Muscle of leg (tissue), 11 donors: ENCODE measurements around the gene COPS7A. TPM values are rescaled to one million over a fixed set of nuclear protein-coding genes. Genes with fewer than 3 reads are reported as not detected.

Experiments used
- DNase-seq: peaks from one replicate; pipeline ENCODE4 v3.0.0; 2013
- H3K27ac ChIP-seq: one replicate; pipeline ENCODE4 v1.5.1; 2013; ENCODE audit warnings: mild to moderate bottlenecking, low read length, control low read depth
- H3K27me3 ChIP-seq: one replicate; pipeline ENCODE4 v1.6.1; 2013; ENCODE audit warnings: low read length; ENCODE audit not compliant: control insufficient read depth, insufficient read depth
- H3K36me3 ChIP-seq: one replicate; pipeline ENCODE4 v1.6.1; 2013; ENCODE audit warnings: low read length; ENCODE audit not compliant: control insufficient read depth, insufficient read depth
- H3K4me1 ChIP-seq: one replicate; pipeline ENCODE4 v1.6.1; 2013; ENCODE audit warnings: low read length; ENCODE audit not compliant: control insufficient read depth, insufficient read depth
- H3K4me3 ChIP-seq: one replicate; pipeline ENCODE4 v1.5.1; 2013; ENCODE audit warnings: low read length, control low read depth
- H3K9me3 ChIP-seq: replicated peaks from 2 replicates; pipeline ENCODE4 v1.6.1; 2013; ENCODE audit warnings: low read depth, low read length; ENCODE audit not compliant: control insufficient read depth
- WGBS: methylation state at CpG from one replicate; pipeline ENCODE4 v1.1.5; 2013; ENCODE audit warnings: missing lambda C conversion rate; ENCODE audit not compliant: insufficient coverage; 5-methylcytosine and 5-hydroxymethylcytosine counted together
- polyA plus RNA-seq, 8 donors: library from polyadenylated mRNA; unstranded; fragments of 120-200 nt; gene quantifications; one replicate each; pipeline versions ENCODE4 v1.2.1 to v1.2.3, GENCODE V29; 2013; ENCODE audit warnings: inconsistent platforms in 1 of 8, low replicate concordance in 1 of 8; ENCODE audit not compliant: insufficient read length in 8 of 8, insufficient read depth in 1 of 8
- total RNA-seq: library from RNA; stranded (reverse); fragments of 120-200 nt; gene quantifications from one replicate; pipeline ENCODE4 v1.2.4, GENCODE V29; 2013

The COPS7A gene
- total and polyA plus RNA-seq, 9 donors, result 53.6 to 68.7 (median 64.3) TPM

DNA sequence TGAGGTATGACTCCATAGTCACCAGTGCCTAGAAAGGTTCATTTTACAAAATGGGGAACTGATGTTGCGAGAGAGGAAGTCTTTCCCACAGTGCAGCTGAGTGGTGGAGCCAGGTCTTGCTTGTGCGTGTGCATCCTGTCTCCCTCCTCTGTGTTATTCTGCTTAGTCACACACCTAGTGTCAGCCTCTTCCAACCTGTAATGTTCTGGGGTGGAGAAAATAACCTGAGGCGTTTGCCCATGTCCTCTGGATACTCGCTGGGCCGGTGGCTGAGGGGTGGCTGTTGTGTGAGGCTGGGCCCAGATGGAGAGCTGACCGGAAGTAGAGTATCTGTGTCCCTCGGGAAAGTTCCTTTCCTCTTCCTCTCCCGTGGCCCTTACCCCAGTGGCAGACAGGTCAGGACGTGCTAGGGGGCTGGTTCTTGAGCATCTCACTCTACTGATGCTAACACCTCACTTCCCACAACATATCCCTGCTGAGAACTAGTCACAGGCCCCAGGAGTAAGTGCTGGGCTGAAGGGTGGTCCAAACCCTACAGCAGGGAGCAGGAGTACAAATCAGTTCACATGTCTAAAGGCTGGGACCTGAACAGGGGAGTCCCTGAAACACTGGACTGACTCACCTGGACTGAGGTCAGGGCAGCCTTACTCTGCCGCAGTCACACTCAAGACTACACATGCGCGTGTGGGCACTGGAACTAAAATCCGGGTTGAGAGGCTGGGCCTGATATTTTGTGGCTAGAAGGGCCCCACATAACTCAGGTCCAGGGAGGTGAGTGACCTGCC lies 22.1 kb downstream of the COPS7A start:
- 60% methylated on average over 1 of the region's 13 CpGs for WGBS

DNA sequence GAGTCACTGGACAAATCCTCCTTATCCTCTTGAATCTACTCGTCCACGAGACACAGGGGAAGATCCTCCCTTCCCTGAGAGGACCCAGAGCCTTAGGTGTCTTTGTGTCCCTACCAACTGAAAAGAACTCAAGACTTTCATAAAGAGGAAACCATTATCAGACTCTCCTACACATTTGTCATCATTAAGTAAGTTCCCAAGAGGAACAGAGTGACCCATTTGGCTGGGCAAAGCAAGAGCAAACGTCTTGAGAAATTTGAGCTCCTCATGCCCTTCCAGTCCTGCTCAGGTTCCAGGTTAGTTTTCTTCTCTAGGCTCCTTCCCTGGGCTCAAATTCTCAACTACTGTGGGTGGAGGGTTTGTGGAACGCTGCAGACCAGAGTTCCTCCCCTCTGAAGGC lies 23.4 kb downstream of the COPS7A start:
- Histone ChIP-seq H3K4me3 (no peak overlapping the region), H3K9me3 (no peaks in the 10 kb centered on the region), H3K36me3 (peaks cover 72% of the 10 kb centered on the region), H3K4me1 (peaks cover 14% of the 10 kb centered on the region), H3K27me3 (no peaks in the 10 kb centered on the region), H3K27ac (no peak overlapping the region)
- WGBS, result 77% methylated on average over 3 of the region's 4 CpGs
- DNase-seq, result no peak

More for the DNA sequence above, 22.1 kb downstream of the COPS7A start:
- DNase-seq, result peak; percentile 33
- no peaks in the 10 kb centered on the region for H3K9me3 ChIP-seq
- peaks cover 4% of the 10 kb centered on the region for H3K4me1 ChIP-seq
- peaks cover 60% of the 10 kb centered on the region for H3K36me3 ChIP-seq
- no peak overlapping the region for H3K4me3 ChIP-seq
- H3K27ac ChIP-seq, result no peak overlapping the region
- H3K27me3 ChIP-seq, result no peaks in the 10 kb centered on the region

DNA sequence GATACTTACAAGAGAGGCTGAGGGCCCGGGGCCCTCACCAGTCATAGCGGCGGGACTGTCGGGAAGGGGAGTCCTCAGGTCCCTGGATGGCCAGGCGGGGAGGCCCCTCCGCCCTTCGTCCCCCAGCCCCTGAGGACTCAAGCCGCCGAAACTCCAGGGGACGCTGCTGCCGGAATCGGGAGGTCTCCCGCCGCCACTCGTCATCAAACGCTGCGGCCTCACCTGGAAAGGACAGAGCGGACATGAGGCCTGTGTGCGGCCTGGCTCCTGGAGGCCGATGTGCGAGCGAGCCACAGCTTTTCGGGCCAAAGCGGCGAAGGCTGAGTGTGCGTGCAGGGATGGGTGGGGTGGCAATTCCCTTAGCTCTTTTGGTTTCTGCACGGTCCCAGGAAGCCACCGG lies 24.9 kb downstream of the COPS7A start:
- WGBS, result 88% methylated on average over 23 of the region's 28 CpGs
- peaks cover 72% of the 10 kb centered on the region for H3K36me3 ChIP-seq

DNA sequence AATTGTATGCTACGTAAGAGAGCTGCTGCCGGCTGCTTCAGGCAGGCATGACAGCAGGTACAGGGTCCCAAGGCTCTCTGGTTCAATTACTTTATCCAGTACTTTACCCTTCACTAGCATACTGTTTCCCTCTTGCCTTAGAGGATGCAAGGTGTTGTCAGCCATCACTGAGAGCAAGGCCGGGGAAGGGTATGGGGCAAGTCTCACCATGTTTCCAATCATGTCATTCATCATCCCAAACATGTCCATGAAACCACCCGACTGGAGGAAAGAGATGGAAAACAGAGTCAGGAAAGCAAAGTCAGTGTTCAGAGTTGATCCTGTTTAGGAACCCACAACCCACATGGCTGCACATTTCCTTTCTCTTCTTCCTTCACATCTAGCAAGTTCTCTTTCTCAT lies 26.7 kb downstream of the COPS7A start:
- Histone ChIP-seq H3K27ac (no peak overlapping the region), H3K36me3 (peaks cover 65% of the 10 kb centered on the region), H3K27me3 (no peaks in the 10 kb centered on the region), H3K4me1 (peaks cover 23% of the 10 kb centered on the region), H3K4me3 (no peak overlapping the region), H3K9me3 (no peaks in the 10 kb centered on the region)
- no CpG with 5 or more reads among the region's 4 CpGs for WGBS
- DNase-seq, result no peak

More for the DNA sequence above, 24.9 kb downstream of the COPS7A start:
- H3K9me3 ChIP-seq, result no peaks in the 10 kb centered on the region
- peaks cover 18% of the 10 kb centered on the region for H3K4me1 ChIP-seq
- H3K27me3 ChIP-seq, result no peaks in the 10 kb centered on the region
- H3K27ac ChIP-seq, result no peak overlapping the region
- DNase-seq, result no peak
- no peak overlapping the region for H3K4me3 ChIP-seq

DNA sequence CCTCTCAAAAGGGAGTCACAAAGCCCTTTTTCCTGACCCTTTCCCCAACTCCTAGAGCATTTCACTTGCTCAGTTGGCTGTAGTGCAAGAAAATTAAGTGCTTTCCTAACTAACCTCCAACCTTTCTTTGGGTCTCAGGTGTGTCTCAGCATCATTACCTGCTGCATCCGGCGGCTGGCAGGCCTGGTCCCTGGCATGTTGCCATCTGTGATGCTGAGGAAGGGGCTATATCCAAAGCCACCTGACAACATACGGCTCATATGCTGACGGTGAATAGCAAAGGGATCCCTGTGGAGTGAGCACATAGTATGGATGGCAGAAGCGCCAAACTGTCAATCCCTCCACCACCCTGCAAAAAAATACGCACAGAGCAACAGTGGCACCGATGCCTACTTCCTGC lies 27.9 kb downstream of the COPS7A start:
- H3K36me3 ChIP-seq, result peaks cover 53% of the 10 kb centered on the region
- WGBS, result 55% methylated on average over 2 of the region's 7 CpGs

GRCh38 chr12:6752167-6752920 lies 28.5 kb downstream of the COPS7A start:
- peak; percentile 79 for DNase-seq
- Histone ChIP-seq H3K27ac (peak overlapping the region; percentile 100), H3K27me3 (no peaks in the 10 kb centered on the region), H3K4me3 (peak overlapping the region; percentile 100), H3K9me3 (no peaks in the 10 kb centered on the region), H3K4me1 (peaks cover 19% of the 10 kb centered on the region), H3K36me3 (peaks cover 48% of the 10 kb centered on the region)
- 2% methylated on average over 22 of the region's 24 CpGs for WGBS

More for the DNA sequence above, 27.9 kb downstream of the COPS7A start:
- no peaks in the 10 kb centered on the region for H3K9me3 ChIP-seq
- peak overlapping the region; percentile 100 for H3K27ac ChIP-seq
- DNase-seq, result no peak
- peaks cover 19% of the 10 kb centered on the region for H3K4me1 ChIP-seq
- H3K4me3 ChIP-seq, result peak overlapping the region; percentile 100
- no peaks in the 10 kb centered on the region for H3K27me3 ChIP-seq

GRCh38 chr12:6752921-6753771 lies 29.3 kb downstream of the COPS7A start, which contains the start of gene MLF2:
Gene MLF2 (minus strand): TSS chr12:6753141. CDS start chr12:6752334, 807 bp downstream.
- peak; percentile 99 for DNase-seq
- H3K27me3 ChIP-seq, result no peaks in the 10 kb centered on the region
- peaks cover 19% of the 10 kb centered on the region for H3K4me1 ChIP-seq
- no peaks in the 10 kb centered on the region for H3K9me3 ChIP-seq
- H3K36me3 ChIP-seq, result peaks cover 39% of the 10 kb centered on the region
- peak within 1 kb of the TSS; percentile 100 for H3K4me3 ChIP-seq
- under 1% methylated on average over 42 of the region's 62 CpGs for WGBS
- H3K27ac ChIP-seq, result peak within 1 kb of the TSS; percentile 100

DNA sequence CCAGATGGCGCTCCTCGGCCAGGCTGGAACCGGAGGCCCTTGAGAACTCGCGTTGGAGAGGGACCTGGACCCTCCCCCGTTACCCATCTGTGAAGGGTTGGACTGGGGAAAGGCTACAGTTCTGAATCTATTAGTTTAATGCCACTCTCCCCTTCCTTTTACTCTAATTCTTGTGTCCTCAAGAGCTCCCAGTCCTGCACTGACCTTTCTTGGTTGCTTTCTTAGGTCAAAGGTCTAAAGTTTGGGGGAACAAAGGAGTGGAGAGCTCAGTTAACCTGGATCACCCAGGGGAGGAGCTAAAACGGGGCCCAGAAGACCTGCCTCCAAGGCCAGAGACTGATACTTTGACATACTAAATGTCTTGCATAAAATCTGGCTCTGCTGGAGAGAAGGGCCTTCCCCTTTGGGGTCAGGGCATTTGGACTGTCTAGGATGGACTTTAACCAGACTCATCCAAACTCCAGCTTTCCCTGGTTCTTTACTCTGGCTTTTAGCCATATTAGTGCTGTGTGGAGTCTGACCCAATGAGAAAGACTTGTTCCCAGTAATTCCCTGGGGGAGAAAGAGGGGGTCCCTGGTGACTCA lies 30.0 kb downstream of the COPS7A start:
- no peaks in the 10 kb centered on the region for H3K9me3 ChIP-seq
- 17% methylated on average over 1 of the region's 7 CpGs for WGBS

DNA sequence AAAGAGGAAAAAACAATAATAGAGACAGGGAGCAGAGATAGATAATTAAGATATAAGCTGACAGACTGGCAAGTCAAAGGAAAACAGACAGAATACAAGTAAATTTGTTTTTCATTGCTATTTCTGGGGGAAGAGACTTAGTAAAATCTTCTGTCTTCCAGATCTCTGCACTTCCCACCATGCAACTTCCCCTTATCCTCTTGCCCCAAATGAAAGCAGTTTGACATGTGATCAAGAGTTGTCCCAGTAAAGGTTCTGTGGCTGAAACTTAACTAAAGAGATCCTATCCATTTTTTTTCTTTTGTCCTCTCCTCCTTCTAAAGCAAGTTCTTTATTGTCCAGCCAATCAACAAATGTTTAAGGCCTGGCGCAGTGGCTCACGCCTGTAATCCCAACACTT lies 30.6 kb downstream of the COPS7A start:
- H3K27ac ChIP-seq, result peak overlapping the region; percentile 100
- no peak overlapping the region for H3K4me3 ChIP-seq
- no peaks in the 10 kb centered on the region for H3K27me3 ChIP-seq

More for the DNA sequence above, 30.0 kb downstream of the COPS7A start:
- H3K4me3 ChIP-seq, result peak overlapping the region; percentile 100
- peaks cover 23% of the 10 kb centered on the region for H3K4me1 ChIP-seq
- H3K27ac ChIP-seq, result peak overlapping the region; percentile 100
- H3K36me3 ChIP-seq, result peaks cover 32% of the 10 kb centered on the region
- DNase-seq, result no peak
- H3K27me3 ChIP-seq, result no peaks in the 10 kb centered on the region

More for the DNA sequence above, 30.6 kb downstream of the COPS7A start:
- DNase-seq, result no peak
- Histone ChIP-seq H3K4me1 (peaks cover 23% of the 10 kb centered on the region), H3K36me3 (peaks cover 27% of the 10 kb centered on the region), H3K9me3 (no peaks in the 10 kb centered on the region)
- WGBS, result 94% methylated on average over 2 of the region's 2 CpGs
